ENCODE results near the gene NXT2. TPM values are rescaled to one million over a fixed set of nuclear protein-coding genes. Genes with fewer than 3 reads are reported as not detected.

The NXT2 gene
- total RNA-seq, 1 experiment from 2014 or later: 20.6 TPM

- intact Hi-C loops (cut with micrococcal nuclease; ENCODE audit: unreplicated experiment): no loop called here
- Histone ChIP-seq H3K9me3 (ENCODE audit: control insufficient read depth, insufficient read depth, low read depth, low read length) (no peaks in the 10 kb centered on the region), H3K4me3 (ENCODE audit: low read depth in 2 of 2, low read length in 2 of 2) (no peak overlapping the region), H3K27me3 (ENCODE audit: control insufficient read depth, insufficient read depth, low read length) (no peaks in the 10 kb centered on the region), H3K27ac (ENCODE audit: low read length) (no peak overlapping the region), H3K4me1 (ENCODE audit: control insufficient read depth, insufficient read depth, low read length) (no peaks in the 10 kb centered on the region), H3K36me3 (ENCODE audit: control insufficient read depth, insufficient read depth, low read length) (no peaks in the 10 kb centered on the region)
- ATAC-seq (no peak), DNase-seq (ENCODE audit: low read depth, low spot score) (no peak)
- ChIA-PET CTCF (no interaction called here), POLR2A (no interaction called here)
- in situ Hi-C loops (cut with HindIII; ENCODE audit: low pct_unique_long_range_greater_than_20kb, low sequenced_read_pairs): no loop called here
- BruUV-seq (replicated peaks): no TSS peak
- TF ChIP-seq, protein P1, sequence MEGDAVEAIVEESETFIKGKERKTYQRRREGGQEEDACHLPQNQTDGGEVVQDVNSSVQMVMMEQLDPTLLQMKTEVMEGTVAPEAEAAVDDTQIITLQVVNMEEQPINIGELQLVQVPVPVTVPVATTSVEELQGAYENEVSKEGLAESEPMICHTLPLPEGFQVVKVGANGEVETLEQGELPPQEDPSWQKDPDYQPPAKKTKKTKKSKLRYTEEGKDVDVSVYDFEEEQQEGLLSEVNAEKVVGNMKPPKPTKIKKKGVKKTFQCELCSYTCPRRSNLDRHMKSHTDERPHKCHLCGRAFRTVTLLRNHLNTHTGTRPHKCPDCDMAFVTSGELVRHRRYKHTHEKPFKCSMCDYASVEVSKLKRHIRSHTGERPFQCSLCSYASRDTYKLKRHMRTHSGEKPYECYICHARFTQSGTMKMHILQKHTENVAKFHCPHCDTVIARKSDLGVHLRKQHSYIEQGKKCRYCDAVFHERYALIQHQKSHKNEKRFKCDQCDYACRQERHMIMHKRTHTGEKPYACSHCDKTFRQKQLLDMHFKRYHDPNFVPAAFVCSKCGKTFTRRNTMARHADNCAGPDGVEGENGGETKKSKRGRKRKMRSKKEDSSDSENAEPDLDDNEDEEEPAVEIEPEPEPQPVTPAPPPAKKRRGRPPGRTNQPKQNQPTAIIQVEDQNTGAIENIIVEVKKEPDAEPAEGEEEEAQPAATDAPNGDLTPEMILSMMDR (IDR thresholded peaks at IDR 0.05): no peak
- no peak for TF ChIP-seq POLR2AphosphoS5 (IDR thresholded peaks at IDR 0.05; ENCODE audit: low read depth, low read length)
- TF ChIP-seq, protein P2, sequence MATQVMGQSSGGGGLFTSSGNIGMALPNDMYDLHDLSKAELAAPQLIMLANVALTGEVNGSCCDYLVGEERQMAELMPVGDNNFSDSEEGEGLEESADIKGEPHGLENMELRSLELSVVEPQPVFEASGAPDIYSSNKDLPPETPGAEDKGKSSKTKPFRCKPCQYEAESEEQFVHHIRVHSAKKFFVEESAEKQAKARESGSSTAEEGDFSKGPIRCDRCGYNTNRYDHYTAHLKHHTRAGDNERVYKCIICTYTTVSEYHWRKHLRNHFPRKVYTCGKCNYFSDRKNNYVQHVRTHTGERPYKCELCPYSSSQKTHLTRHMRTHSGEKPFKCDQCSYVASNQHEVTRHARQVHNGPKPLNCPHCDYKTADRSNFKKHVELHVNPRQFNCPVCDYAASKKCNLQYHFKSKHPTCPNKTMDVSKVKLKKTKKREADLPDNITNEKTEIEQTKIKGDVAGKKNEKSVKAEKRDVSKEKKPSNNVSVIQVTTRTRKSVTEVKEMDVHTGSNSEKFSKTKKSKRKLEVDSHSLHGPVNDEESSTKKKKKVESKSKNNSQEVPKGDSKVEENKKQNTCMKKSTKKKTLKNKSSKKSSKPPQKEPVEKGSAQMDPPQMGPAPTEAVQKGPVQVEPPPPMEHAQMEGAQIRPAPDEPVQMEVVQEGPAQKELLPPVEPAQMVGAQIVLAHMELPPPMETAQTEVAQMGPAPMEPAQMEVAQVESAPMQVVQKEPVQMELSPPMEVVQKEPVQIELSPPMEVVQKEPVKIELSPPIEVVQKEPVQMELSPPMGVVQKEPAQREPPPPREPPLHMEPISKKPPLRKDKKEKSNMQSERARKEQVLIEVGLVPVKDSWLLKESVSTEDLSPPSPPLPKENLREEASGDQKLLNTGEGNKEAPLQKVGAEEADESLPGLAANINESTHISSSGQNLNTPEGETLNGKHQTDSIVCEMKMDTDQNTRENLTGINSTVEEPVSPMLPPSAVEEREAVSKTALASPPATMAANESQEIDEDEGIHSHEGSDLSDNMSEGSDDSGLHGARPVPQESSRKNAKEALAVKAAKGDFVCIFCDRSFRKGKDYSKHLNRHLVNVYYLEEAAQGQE (IDR thresholded peaks at IDR 0.05; ENCODE audit: insufficient read depth in 1 of 2, low read depth in 2 of 2, low read length in 1 of 2): no peak
- TF ChIP-seq TCF7L2 (IDR thresholded peaks at IDR 0.05; ENCODE audit: low read depth, low read length): no peak
- TF ChIP-seq SIN3A (IDR thresholded peaks at IDR 0.05; ENCODE audit: borderline replicate concordance, insufficient read depth, low read depth, low read length): no peak
These were observed 35.5 kb upstream of the NXT2 start for GRCh38 chrX:109501176-109501575.

DNA sequence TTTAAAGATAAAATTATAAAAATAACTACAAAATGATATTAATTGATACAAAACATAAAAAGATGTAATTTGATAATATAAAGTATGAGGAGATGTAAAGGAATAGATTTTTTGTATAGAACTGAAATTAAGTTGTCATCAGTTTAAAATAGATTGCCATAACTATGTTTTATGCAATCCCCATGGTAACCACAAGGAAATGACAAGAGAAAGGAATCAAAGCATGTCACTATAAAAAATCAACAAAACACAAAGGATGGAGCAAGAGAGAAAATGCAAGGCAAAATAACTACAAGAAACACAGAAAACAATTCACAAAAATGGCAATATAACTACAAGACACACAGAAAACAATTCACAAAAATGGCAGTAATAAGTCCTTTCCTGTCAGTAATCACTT, 27.7 kb upstream of the NXT2 start:
- intact Hi-C loops (cut with micrococcal nuclease; ENCODE audit: unreplicated experiment): no loop called here

More for the DNA sequence above, 27.7 kb upstream of the NXT2 start:
- H3K4me3 ChIP-seq (ENCODE audit: low read depth in 2 of 2, low read length in 2 of 2): no peak overlapping the region
- POLR2A ChIA-PET: no interaction called here
- no peak for DNase-seq (ENCODE audit: low read depth, low spot score)
- CTCF ChIA-PET: no interaction called here
- no peaks in the 10 kb centered on the region for H3K4me1 ChIP-seq (ENCODE audit: control insufficient read depth, insufficient read depth, low read length)
- BruUV-seq (replicated peaks): no TSS peak
- ATAC-seq: no peak
- 0 out of 2 replicates have a peak, but pooled peaks cover 2% of the 10 kb centered on the region for H3K27me3 ChIP-seq (ENCODE audit: control insufficient read depth, insufficient read depth, low read length)
- no peak overlapping the region for H3K27ac ChIP-seq (ENCODE audit: low read length)
- in situ Hi-C loops (cut with HindIII; ENCODE audit: low pct_unique_long_range_greater_than_20kb, low sequenced_read_pairs): no loop called here
- no peaks in the 10 kb centered on the region for H3K9me3 ChIP-seq (ENCODE audit: control insufficient read depth, insufficient read depth, low read depth, low read length)
- no peaks in the 10 kb centered on the region for H3K36me3 ChIP-seq (ENCODE audit: control insufficient read depth, insufficient read depth, low read length)
- TF ChIP-seq, protein P1 (IDR thresholded peaks at IDR 0.05): no peak
- TF ChIP-seq TCF7L2 (IDR thresholded peaks at IDR 0.05; ENCODE audit: low read depth, low read length) (no peak), POLR2AphosphoS5 (IDR thresholded peaks at IDR 0.05; ENCODE audit: low read depth, low read length) (no peak), SIN3A (IDR thresholded peaks at IDR 0.05; ENCODE audit: borderline replicate concordance, insufficient read depth, low read depth, low read length) (no peak)
- TF ChIP-seq, protein P2 (IDR thresholded peaks at IDR 0.05; ENCODE audit: insufficient read depth in 1 of 2, low read depth in 2 of 2, low read length in 1 of 2): no peak
